Measurements from ENCODE around the gene ITPK1. TPM values are rescaled to one million over a fixed set of nuclear protein-coding genes. Genes with fewer than 3 reads are reported as not detected.
"Not testable (repeated sequence)": the region's sequence is repeated elsewhere in the genome, so short reads cannot be mapped to it uniquely, and the experiment has no call there.

ITPK1 gene
- total RNA-seq, 1 experiment from 2014 or later: 37.7 TPM

GRCh38 chr14:93081876-93082570 lies 33.7 kb downstream of the ITPK1 start:
- Histone ChIP-seq H3K27me3 (no peaks in the 10 kb centered on the region), H3K36me3 (no peaks in the 10 kb centered on the region), H3K9me3 (no peaks in the 10 kb centered on the region), H3K4me3 (no peak overlapping the region)
- DNase-seq: no peak

- no peaks in the 10 kb centered on the region for H3K9me3 ChIP-seq
- no peaks in the 10 kb centered on the region for H3K27me3 ChIP-seq
- H3K36me3 ChIP-seq: no peaks in the 10 kb centered on the region
- H3K4me3 ChIP-seq: no peak overlapping the region
- DNase-seq: no peak
Measured at GRCh38 chr14:93079865-93080403, 35.8 kb downstream of the ITPK1 start.

GRCh38 chr14:93079321-93079720 lies 36.4 kb downstream of the ITPK1 start:
- Histone ChIP-seq H3K9me3 (no peaks in the 10 kb centered on the region), H3K36me3 (no peaks in the 10 kb centered on the region), H3K27me3 (no peaks in the 10 kb centered on the region), H3K4me3 (no peak overlapping the region)
- DNase-seq: no peak

- no peak overlapping the region for H3K4me3 ChIP-seq
- DNase-seq: no peak
- H3K27me3 ChIP-seq: no peaks in the 10 kb centered on the region
- no peaks in the 10 kb centered on the region for H3K36me3 ChIP-seq
- no peaks in the 10 kb centered on the region for H3K9me3 ChIP-seq
Measured at GRCh38 chr14:93078870-93079269, 36.9 kb downstream of the ITPK1 start.

- no peak for DNase-seq
- H3K9me3 ChIP-seq: no peaks in the 10 kb centered on the region
Measured at GRCh38 chr14:93076755-93077154, 39.0 kb downstream of the ITPK1 start.

GRCh38 chr14:93075891-93076290 lies 39.8 kb downstream of the ITPK1 start:
- Histone ChIP-seq H3K9me3 (no peaks in the 10 kb centered on the region), H3K27me3 (no peaks in the 10 kb centered on the region), H3K36me3 (no peaks in the 10 kb centered on the region), H3K4me3 (no peak overlapping the region)
- no peak for DNase-seq

More at GRCh38 chr14:93076755-93077154, 39.0 kb downstream of the ITPK1 start:
- no peaks in the 10 kb centered on the region for H3K27me3 ChIP-seq
- H3K4me3 ChIP-seq: no peak overlapping the region
- H3K36me3 ChIP-seq: no peaks in the 10 kb centered on the region

GRCh38 chr14:93073910-93074769 lies 41.6 kb downstream of the ITPK1 start:
- H3K27me3 ChIP-seq: no peaks in the 10 kb centered on the region
- H3K9me3 ChIP-seq: no peaks in the 10 kb centered on the region
- no peaks in the 10 kb centered on the region for H3K36me3 ChIP-seq
- no peak overlapping the region for H3K4me3 ChIP-seq
- no peak for DNase-seq

GRCh38 chr14:93073358-93073707 lies 42.4 kb downstream of the ITPK1 start:
- no peaks in the 10 kb centered on the region for H3K9me3 ChIP-seq
- no peaks in the 10 kb centered on the region for H3K27me3 ChIP-seq
- DNase-seq: no peak
- H3K36me3 ChIP-seq: no peaks in the 10 kb centered on the region
- no peak overlapping the region for H3K4me3 ChIP-seq

GRCh38 chr14:93072659-93073357 lies 42.9 kb downstream of the ITPK1 start:
- no peak for DNase-seq
- H3K36me3 ChIP-seq: no peaks in the 10 kb centered on the region
- no peaks in the 10 kb centered on the region for H3K27me3 ChIP-seq
- no peak overlapping the region for H3K4me3 ChIP-seq
- H3K9me3 ChIP-seq: no peaks in the 10 kb centered on the region

GRCh38 chr14:93068711-93069110 lies 47.0 kb downstream of the ITPK1 start:
- H3K4me3 ChIP-seq: no peak overlapping the region
- no peaks in the 10 kb centered on the region for H3K36me3 ChIP-seq
- no peaks in the 10 kb centered on the region for H3K27me3 ChIP-seq
- DNase-seq: no peak
- H3K9me3 ChIP-seq: no peaks in the 10 kb centered on the region

- Histone ChIP-seq H3K36me3 (no peaks in the 10 kb centered on the region), H3K4me3 (no peak overlapping the region), H3K9me3 (no peaks in the 10 kb centered on the region), H3K27me3 (no peaks in the 10 kb centered on the region)
- DNase-seq: no peak
Measured at GRCh38 chr14:93067088-93067487, 48.6 kb downstream of the ITPK1 start.

GRCh38 chr14:93065272-93065730 lies 50.4 kb downstream of the ITPK1 start:
- no peaks in the 10 kb centered on the region for H3K9me3 ChIP-seq
- H3K36me3 ChIP-seq: no peaks in the 10 kb centered on the region
- no peaks in the 10 kb centered on the region for H3K27me3 ChIP-seq
- no peak overlapping the region for H3K4me3 ChIP-seq
- DNase-seq: no peak

- Histone ChIP-seq H3K27me3 (no peaks in the 10 kb centered on the region), H3K36me3 (no peaks in the 10 kb centered on the region), H3K9me3 (no peaks in the 10 kb centered on the region), H3K4me3 (no peak overlapping the region)
- peak; percentile 68 for DNase-seq
Measured at GRCh38 chr14:93064411-93065271, 51.1 kb downstream of the ITPK1 start.

GRCh38 chr14:93063393-93063792 lies 52.3 kb downstream of the ITPK1 start:
- H3K4me3 ChIP-seq: no peak overlapping the region
- no peaks in the 10 kb centered on the region for H3K36me3 ChIP-seq
- H3K27me3 ChIP-seq: no peaks in the 10 kb centered on the region
- no peak for DNase-seq
- no peaks in the 10 kb centered on the region for H3K9me3 ChIP-seq

- no peaks in the 10 kb centered on the region for H3K36me3 ChIP-seq
- no peaks in the 10 kb centered on the region for H3K9me3 ChIP-seq
- no peak for DNase-seq
- no peak overlapping the region for H3K4me3 ChIP-seq
- H3K27me3 ChIP-seq: no peaks in the 10 kb centered on the region
Measured at GRCh38 chr14:93062890-93063289, 52.8 kb downstream of the ITPK1 start.

- not testable (repeated sequence) for H3K36me3 ChIP-seq, H3K9me3 ChIP-seq, H3K27me3 ChIP-seq, DNase-seq, H3K4me3 ChIP-seq
Measured at GRCh38 chr14:93062013-93062412, 53.7 kb downstream of the ITPK1 start.
